ENCODE measurements around the gene SLC17A9. TPM values are rescaled to one million over a fixed set of nuclear protein-coding genes. Genes with fewer than 3 reads are reported as not detected.

SLC17A9 gene
- total and polyA plus RNA-seq, 2 of the 8 experiments (the other 6 are each of a cell fraction or from before 2014, with no cell fraction given): 23.5 to 35.2 TPM

- Histone ChIP-seq H3K23me2 (ENCODE audit: low read depth, low read length) (no peaks in the 10 kb centered on the region), H3K56ac (replicated peaks; ENCODE audit: insufficient read length, low read depth, low read length) (no peak overlapping the region), H3K18ac (ENCODE audit: extremely low read depth, low read length) (no peak overlapping the region), H3K27ac (ENCODE audit: low read depth, low read length) (no peak overlapping the region), H4K91ac (replicated peaks; ENCODE audit: insufficient read length, low read length) (no peak overlapping the region), H3K23ac (ENCODE audit: insufficient read length) (no peak overlapping the region), H3K79me1 (ENCODE audit: low read depth, low read length) (peaks cover 18% of the 10 kb centered on the region), H2AFZ (ENCODE audit: low read length) (no peak overlapping the region), H3K4me1 (replicated peaks in 1 of 4; ENCODE audit: control insufficient read depth in 3 of 4, insufficient read depth in 4 of 4, low read length in 3 of 4) (peaks cover under 1 to 2% (median under 1%) of the 10 kb centered on the region in 4 experiments; a peak in 6 of 7 replicates), H4K8ac (ENCODE audit: extremely low read depth, insufficient read depth, low read length) (no peak overlapping the region), H4K5ac (ENCODE audit: insufficient read length, low read depth, low read length) (no peak overlapping the region), H2BK120ac (replicated peaks; ENCODE audit: low read depth, low read length) (no peak overlapping the region), H3K4me2 (ENCODE audit: insufficient read depth in 1 of 2, low read depth in 2 of 2, low read length in 2 of 2) (no peak overlapping the region), H3K27me3 (replicated peaks in 1 of 4; ENCODE audit: control insufficient read depth in 3 of 4, extremely low read depth in 1 of 4, insufficient read depth in 3 of 4, low read length in 3 of 4) (no peaks in the 10 kb centered on the region), H2BK12ac (ENCODE audit: low read depth, low read length) (no peak overlapping the region), H2BK20ac (ENCODE audit: low read length) (no peak overlapping the region), H3K14ac (ENCODE audit: insufficient read length) (no peak overlapping the region), H3K4ac (replicated peaks; ENCODE audit: insufficient read length, low read depth, low read length) (no peak overlapping the region), H4K20me1 (replicated peaks in 1 of 2; ENCODE audit: control insufficient read depth in 1 of 2, insufficient read depth in 2 of 2, low read length in 2 of 2) (peaks cover 16 to 41% of the 10 kb centered on the region in 2 experiments), H2BK15ac (ENCODE audit: low read length) (no peak overlapping the region), H3K36me3 (ENCODE audit: control insufficient read depth in 2 of 4, insufficient read depth in 4 of 4, low read length in 3 of 4) (peaks cover 48 to 86% (median 72%) of the 10 kb centered on the region in 4 experiments), H3K79me2 (ENCODE audit: control insufficient read depth in 1 of 2, insufficient read depth in 2 of 2, low read length in 2 of 2) (peaks cover 0 to 31% of the 10 kb centered on the region in 2 experiments; a peak in 3 of 4 replicates), H2BK5ac (ENCODE audit: low read depth, low read length) (no peak overlapping the region), H3K9ac (replicated peaks in 1 of 4; ENCODE audit: extremely low read depth in 1 of 4, low read depth in 3 of 4, low read length in 3 of 4) (no peak overlapping the region), H3K9me3 (ENCODE audit: insufficient read depth in 2 of 2, low read depth in 1 of 2, low read length in 1 of 2) (no peaks in the 10 kb centered on the region), H3K4me3 (ENCODE audit: extremely low read depth in 1 of 4, insufficient read depth in 2 of 4, low read depth in 3 of 4, low read length in 4 of 4) (no peak overlapping the region), H2AK5ac (ENCODE audit: low read depth, low read length) (no peak overlapping the region)
- POLR2A ChIA-PET (ENCODE audit: partially characterized antibody): interaction anchor here (0.7 to 13.6 kb wide), 2 partner anchors 18 to 20 kb away, joined by 3 to 156 read pairs; partner anchors contain the start of gene DIDO1
- 94% methylated on average over 17 of the region's 17 CpGs; no CpG with 5 or more reads in 1 of the 2 experiments for WGBS, 2 experiments (ENCODE audit: extremely low coverage in 1 of 2, insufficient coverage in 1 of 2, insufficient read length in 1 of 2, insufficient replicate concordance in 2 of 2, low coverage in 1 of 2, low lambda C conversion rate in 2 of 2, missing lambda C conversion rate in 1 of 2)
- FAIRE-seq: no peak
- DNase-seq (ENCODE audit: low read depth in 1 of 2, low spot score in 2 of 2): no peak
- CTCF ChIA-PET (ENCODE audit: partially characterized antibody): interaction anchor here (0.9 to 3.0 kb wide), 3 partner anchors 9 to 64 kb away, joined by 3 to 10 read pairs (median 6); no protein-coding TSS in a partner anchor
- no peak for TF ChIP-seq SUZ12 (IDR thresholded peaks at IDR 0.05; ENCODE audit: low read length)
- no peak for TF ChIP-seq ATF2 (IDR thresholded peaks at IDR 0.05; ENCODE audit: low read length)
- TF ChIP-seq BACH1 (IDR thresholded peaks at IDR 0.05; ENCODE audit: low read length): no peak
- no peak for TF ChIP-seq USF2 (IDR thresholded peaks at IDR 0.05; ENCODE audit: low read length)
- no peak for TF ChIP-seq CHD2 (IDR thresholded peaks at IDR 0.05; ENCODE audit: low read length)
- no peak for TF ChIP-seq POLR2A (IDR thresholded peaks at IDR 0.05; ENCODE audit: control extremely low read depth in 1 of 2, low read depth in 2 of 2, low read length in 2 of 2)
- no peak for TF ChIP-seq JUN (IDR thresholded peaks at IDR 0.05; ENCODE audit: low read depth, low read length)
- no peak for TF ChIP-seq CTCF (IDR thresholded peaks at IDR 0.05; ENCODE audit: control extremely low read depth in 1 of 3, insufficient read depth in 1 of 3, low read depth in 1 of 3, low read length in 3 of 3)
These were observed 46.9 kb upstream of the SLC17A9 start for GRCh38 chr20:62905536-62906117.

All from H1 (cell line).